ENCODE data around the gene NDUFAF2. TPM values are rescaled to one million over a fixed set of nuclear protein-coding genes. Genes with fewer than 3 reads are reported as not detected.
"Not testable (repeated sequence)": the region's sequence is repeated elsewhere in the genome, so short reads cannot be mapped to it uniquely, and the experiment has no call there.

NDUFAF2 gene
- total RNA-seq, 2 experiments from 2014 or later: 18.9 to 22.3 TPM

DNA sequence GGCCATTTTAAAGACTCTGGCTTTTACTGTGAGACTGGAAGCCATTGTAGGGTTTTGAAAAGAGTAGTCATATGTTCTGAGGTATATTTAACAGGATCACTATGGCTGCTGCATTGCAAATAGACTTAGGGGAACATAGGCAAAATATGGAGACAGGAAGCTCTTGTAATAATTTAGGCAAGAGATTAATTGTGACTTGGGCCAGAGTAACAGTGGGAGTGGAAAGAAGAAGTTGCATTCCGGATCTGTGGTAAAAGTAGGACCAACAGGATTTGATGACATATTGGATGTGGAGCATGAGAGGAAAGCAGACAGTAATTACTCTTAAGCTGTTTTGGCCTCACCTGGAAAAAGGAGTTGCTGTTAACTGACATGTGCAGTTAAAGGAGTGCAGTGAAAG is 131.6 kb downstream of the NDUFAF2 start:
- no peaks in the 10 kb centered on the region for H3K27me3 Mint-ChIP-seq
- H3K4me1 Mint-ChIP-seq: no peaks in the 10 kb centered on the region
- no peak overlapping the region for H3K4me3 Mint-ChIP-seq
- POLR2A ChIA-PET: no interaction called here
- no peaks in the 10 kb centered on the region for H3K9me3 Mint-ChIP-seq
- no peak for DNase-seq
- CTCF ChIA-PET: no interaction called here
- H3K27ac Mint-ChIP-seq: no peak overlapping the region
- H3K36me3 Mint-ChIP-seq (ENCODE audit: low read depth): no peaks in the 10 kb centered on the region

DNA sequence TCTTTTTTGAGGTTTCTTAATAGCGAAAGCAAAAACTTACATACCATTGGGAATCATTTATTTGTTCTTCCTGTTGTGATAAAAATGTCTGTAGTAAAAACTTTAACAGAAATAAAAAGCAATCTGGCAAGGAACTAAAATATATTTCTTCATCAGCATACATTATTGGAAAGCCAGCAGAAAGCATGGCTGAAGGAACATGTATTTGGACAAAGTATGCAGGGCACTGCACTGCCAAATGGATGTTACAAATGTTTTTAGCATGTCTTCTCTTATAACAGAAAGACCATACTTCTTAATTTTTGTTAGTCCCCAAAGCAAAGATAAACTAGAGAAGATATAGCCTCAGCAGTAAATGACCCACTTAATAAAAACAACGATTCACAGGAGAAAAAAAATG is 136.7 kb downstream of the NDUFAF2 start:
- Mint-ChIP-seq H3K4me3 (no peak overlapping the region), H3K27me3 (no peaks in the 10 kb centered on the region), H3K36me3 (ENCODE audit: low read depth) (peaks cover 2% of the 10 kb centered on the region), H3K4me1 (no peaks in the 10 kb centered on the region), H3K9me3 (no peaks in the 10 kb centered on the region), H3K27ac (no peak overlapping the region)
- DNase-seq: no peak
- CTCF ChIA-PET: no interaction called here
- POLR2A ChIA-PET: no interaction called here

DNA sequence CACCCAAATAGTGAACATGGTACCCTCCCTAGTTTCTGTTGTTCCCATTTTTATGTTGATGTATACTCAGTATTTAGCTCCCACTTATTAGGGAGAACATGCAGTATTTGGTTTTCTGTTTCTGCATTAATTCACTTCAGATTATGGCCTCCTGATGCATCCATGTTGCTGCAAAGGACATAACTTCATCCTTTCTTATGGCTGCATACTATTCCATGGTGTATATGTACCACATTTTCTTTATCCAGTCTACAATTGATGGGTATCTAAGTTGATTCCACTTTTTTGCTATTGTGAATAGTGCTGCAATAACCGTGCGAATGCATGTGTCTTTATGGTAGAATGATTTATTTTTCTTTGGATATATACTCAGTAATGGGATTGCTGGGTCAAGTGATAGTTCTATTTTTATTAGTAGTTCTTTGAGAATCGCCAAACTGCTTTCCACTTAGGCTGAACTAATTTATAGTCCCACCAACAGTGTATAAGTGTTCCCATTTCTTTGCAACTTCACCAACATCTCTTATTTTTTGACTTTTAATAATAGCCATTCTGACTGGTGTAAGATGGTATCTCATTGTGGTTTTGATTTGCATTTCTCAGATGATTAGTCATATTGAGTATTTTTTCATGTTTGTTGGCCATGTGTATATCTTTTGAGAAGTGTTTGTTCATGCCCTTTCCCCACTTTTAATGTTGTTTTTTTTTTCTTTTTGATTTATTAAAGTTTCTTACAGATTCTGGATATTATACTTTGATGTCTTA is 137.7 kb downstream of the NDUFAF2 start:
- H3K9me3 Mint-ChIP-seq: no peaks in the 10 kb centered on the region
- no peaks in the 10 kb centered on the region for H3K27me3 Mint-ChIP-seq
- H3K4me3 Mint-ChIP-seq: no peak overlapping the region
- H3K36me3 Mint-ChIP-seq (ENCODE audit: low read depth): peaks cover 2% of the 10 kb centered on the region
- DNase-seq: no peak
- no peak overlapping the region for H3K27ac Mint-ChIP-seq
- POLR2A ChIA-PET: no interaction called here
- CTCF ChIA-PET: no interaction called here
- no peaks in the 10 kb centered on the region for H3K4me1 Mint-ChIP-seq

DNA sequence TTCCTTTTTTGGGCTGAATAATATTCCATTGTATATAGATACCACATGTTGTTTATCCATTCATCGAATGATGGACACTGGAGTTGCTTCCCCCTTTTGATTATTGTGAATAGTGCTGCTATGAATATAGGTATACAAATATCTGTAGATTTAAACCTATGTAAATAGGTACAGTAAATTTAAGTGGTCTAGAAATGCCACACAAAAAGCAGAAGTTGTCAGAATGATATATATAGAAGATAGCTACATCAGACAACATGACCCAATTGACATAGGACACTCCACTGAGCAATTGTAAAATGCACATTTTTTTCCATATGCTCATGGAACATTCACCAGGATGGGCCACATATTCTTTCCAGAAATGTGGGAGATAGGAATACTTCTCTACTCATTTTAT is 139.7 kb downstream of the NDUFAF2 start:
- no peak overlapping the region for H3K27ac Mint-ChIP-seq
- no peaks in the 10 kb centered on the region for H3K4me1 Mint-ChIP-seq
- H3K4me3 Mint-ChIP-seq: no peak overlapping the region
- H3K36me3 Mint-ChIP-seq (ENCODE audit: low read depth): peaks cover 2% of the 10 kb centered on the region
- POLR2A ChIA-PET: no interaction called here
- no peaks in the 10 kb centered on the region for H3K9me3 Mint-ChIP-seq
- no peak for DNase-seq
- CTCF ChIA-PET: no interaction called here
- H3K27me3 Mint-ChIP-seq: no peaks in the 10 kb centered on the region

DNA sequence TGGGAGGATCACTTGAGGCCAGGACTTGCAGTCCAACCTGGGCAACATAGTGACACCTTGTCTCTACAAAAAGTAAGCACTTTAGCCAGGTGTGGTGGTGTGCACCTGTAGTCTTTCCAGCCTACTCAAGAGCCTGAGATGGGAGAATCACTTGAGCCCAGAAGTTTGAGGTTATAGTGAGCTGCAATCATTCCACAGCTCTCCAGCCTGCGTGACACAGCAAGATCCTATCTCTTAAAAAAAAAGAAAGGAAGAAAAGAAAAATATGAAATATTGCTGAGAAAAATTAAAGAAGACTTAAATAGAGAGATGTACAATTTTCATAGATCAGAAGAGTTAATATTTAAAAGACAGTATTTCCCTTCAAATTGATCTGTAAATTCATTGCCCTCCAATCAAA is 140.9 kb downstream of the NDUFAF2 start:
- ChIA-PET CTCF (no interaction called here), POLR2A (no interaction called here)
- Mint-ChIP-seq H3K27me3 (no peaks in the 10 kb centered on the region), H3K27ac (no peak overlapping the region), H3K4me1 (no peaks in the 10 kb centered on the region), H3K36me3 (ENCODE audit: low read depth) (peaks cover 2% of the 10 kb centered on the region), H3K9me3 (no peaks in the 10 kb centered on the region), H3K4me3 (no peak overlapping the region)
- DNase-seq: no peak

DNA sequence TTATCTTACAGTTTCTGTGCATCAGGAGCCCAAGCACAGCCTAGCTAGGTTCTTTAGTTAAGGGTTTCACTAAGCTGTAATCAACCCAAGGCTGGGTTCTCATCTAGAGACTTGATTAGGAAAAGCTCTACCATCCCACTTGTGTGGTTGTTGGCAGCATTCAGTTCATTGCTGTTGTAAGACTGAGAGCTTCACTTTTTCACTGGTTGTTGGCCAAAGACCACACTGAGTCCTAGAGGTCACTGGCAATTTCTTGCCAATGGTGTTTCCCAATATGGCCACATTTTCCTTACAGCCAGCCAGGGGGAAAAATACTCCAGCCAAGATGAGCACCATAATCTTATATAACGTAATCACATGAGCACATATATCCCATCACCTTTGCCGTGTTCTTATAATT is 142.9 kb downstream of the NDUFAF2 start:
- POLR2A ChIA-PET: no interaction called here
- no peak for DNase-seq
- H3K9me3 Mint-ChIP-seq: no peaks in the 10 kb centered on the region
- H3K27ac Mint-ChIP-seq: no peak overlapping the region
- no peaks in the 10 kb centered on the region for H3K4me1 Mint-ChIP-seq
- no peaks in the 10 kb centered on the region for H3K27me3 Mint-ChIP-seq
- CTCF ChIA-PET: no interaction called here
- no peak overlapping the region for H3K4me3 Mint-ChIP-seq
- peaks cover 2% of the 10 kb centered on the region for H3K36me3 Mint-ChIP-seq (ENCODE audit: low read depth)

DNA sequence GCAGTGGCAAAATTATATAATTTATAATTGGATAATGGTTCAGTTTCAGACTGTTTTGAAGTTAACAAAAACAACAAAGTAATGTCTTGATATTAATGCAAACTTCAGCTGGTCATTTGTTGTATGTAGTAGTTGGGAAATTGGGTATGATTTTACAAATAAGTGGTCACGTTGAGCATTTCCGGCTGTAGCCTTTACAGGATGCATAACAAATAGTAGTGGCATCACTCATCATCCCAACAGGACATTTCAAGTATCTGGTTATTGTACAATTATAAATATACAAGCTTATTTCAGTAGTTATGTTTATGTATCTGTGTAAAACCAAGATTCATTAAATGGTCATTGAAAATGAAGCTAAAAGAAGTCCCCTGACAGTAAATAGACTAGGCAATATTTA is 144.3 kb downstream of the NDUFAF2 start:
- DNase-seq: no peak
- Mint-ChIP-seq H3K36me3 (ENCODE audit: low read depth) (peaks cover 4% of the 10 kb centered on the region), H3K27ac (no peak overlapping the region), H3K4me3 (no peak overlapping the region), H3K9me3 (peaks cover 3% of the 10 kb centered on the region), H3K27me3 (no peaks in the 10 kb centered on the region), H3K4me1 (no peaks in the 10 kb centered on the region)
- POLR2A ChIA-PET: no interaction called here
- CTCF ChIA-PET: no interaction called here

DNA sequence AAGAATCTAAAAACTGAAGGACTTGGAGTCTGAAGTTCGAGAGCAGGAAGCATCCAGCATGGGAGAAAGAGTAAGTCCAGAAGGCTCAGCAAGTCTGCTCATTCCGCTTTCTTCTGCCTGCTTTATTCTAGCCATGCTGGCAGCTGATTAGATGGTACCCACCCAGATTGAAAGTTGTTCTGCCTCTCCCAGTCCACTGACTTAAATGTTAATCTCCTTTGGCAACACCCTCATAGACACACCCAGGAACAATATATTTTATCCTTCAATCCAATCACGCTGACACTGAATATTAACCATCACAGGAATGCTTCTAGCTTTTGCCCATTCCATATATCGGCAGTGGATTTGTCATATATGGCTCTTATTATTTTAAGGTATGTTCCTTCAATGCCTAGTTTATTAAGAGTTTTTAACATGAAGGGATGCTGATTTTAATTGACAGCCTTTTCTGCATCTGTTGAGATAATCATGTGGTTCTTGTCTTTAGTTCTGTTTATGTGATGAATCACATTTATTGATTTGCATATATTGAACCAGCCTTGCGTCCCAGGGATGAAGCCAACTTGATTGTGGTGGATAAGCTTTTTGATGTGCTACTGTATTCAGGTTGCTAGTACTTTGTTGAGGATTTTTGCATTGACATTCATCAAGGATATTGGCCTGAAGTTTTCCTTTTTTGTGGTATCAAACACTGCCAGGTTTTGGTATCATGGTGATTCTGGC is 148.2 kb downstream of the NDUFAF2 start:
- POLR2A ChIA-PET; H3K4me1 Mint-ChIP-seq; H3K27me3 Mint-ChIP-seq; CTCF ChIA-PET; H3K27ac Mint-ChIP-seq; DNase-seq; H3K4me3 Mint-ChIP-seq; H3K9me3 Mint-ChIP-seq; H3K36me3 Mint-ChIP-seq (ENCODE audit: low read depth): not testable (repeated sequence)

DNA sequence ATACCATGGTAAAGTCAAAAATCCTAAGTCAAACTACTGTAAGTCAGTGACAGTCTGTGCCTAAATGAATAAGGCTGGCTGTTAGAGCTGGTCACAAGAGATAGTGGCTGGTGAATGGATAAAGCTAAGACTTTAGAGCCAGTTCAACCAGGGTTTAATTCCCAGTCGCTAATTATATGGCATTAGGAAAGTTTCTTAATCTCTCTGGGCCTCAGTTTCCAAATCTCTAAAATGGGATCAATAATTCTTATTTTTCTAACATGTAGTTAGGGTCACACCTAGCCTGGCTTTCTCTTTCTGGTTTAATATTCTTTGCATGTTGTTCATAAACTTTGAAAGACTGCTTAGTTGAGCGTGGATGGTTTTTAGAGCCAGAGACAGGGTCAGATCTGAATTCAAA is 152.5 kb downstream of the NDUFAF2 start:
- no peak overlapping the region for H3K4me3 Mint-ChIP-seq
- ChIA-PET POLR2A (no interaction called here), CTCF (no interaction called here)
- peaks cover 3% of the 10 kb centered on the region for H3K9me3 Mint-ChIP-seq
- H3K27me3 Mint-ChIP-seq: no peaks in the 10 kb centered on the region
- H3K27ac Mint-ChIP-seq: no peak overlapping the region
- peaks cover 9% of the 10 kb centered on the region for H3K36me3 Mint-ChIP-seq (ENCODE audit: low read depth)
- no peak for DNase-seq
- no peaks in the 10 kb centered on the region for H3K4me1 Mint-ChIP-seq

DNA sequence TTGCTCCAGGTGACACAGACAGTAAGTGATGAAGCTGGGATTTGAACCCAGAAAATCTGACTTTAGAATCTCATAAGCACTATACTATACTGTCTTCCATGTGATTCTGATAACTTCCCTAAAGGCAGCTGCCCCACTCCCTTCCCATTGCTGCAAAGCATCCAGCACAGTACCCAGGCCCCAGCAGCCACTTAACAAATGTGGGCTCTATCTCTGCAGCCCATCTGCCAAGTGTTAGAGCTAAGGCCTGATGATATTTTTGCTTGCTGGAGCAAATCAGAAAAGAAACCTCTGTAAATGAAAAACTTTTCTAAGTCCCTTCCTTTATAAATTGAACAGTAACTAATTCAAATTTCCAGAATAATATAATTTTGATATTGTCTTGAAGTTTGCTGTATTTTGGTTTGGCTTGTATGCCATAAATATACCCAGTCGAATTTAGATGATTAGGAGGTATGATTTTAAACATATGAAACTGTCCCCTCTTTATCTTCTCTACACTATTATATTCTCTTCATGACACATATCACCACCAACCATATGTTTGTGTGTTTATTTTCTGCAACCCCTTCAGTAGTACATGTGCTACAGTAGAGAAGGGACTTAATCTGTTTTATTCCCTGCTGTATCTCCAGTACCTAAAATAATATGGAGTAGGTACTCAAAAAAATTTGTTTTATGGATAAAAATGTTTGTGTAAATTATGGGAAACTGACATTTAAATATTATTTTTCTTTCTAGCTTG is 153.4 kb downstream of the NDUFAF2 start:
- Mint-ChIP-seq H3K4me1 (no peaks in the 10 kb centered on the region), H3K36me3 (ENCODE audit: low read depth) (peaks cover 9% of the 10 kb centered on the region), H3K27ac (no peak overlapping the region), H3K4me3 (no peak overlapping the region), H3K27me3 (no peaks in the 10 kb centered on the region), H3K9me3 (peaks cover 4% of the 10 kb centered on the region)
- POLR2A ChIA-PET: no interaction called here
- no peak for DNase-seq
- CTCF ChIA-PET: no interaction called here

DNA sequence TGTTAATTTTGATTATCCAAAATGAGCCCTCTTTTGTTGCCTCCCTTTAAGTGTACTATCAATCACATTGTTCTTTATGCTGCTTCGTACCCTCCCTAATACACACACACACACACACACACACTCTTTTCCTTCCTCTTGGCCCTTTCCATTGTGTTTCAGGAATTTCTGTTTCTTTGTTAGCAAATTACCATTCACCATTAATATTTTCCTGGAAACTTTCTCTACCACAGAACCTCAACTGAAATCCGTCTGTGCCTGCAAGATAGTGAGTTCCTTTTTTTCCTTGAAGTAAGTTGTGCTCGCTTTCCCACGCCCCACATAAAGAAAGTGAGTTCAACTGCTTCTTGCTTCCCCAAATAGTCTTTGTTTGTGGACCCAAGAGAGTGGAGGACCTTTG is 155.4 kb downstream of the NDUFAF2 start:
- ChIA-PET CTCF (no interaction called here), POLR2A (no interaction called here)
- Mint-ChIP-seq H3K4me3 (no peak overlapping the region), H3K9me3 (peaks cover 1% of the 10 kb centered on the region), H3K27ac (no peak overlapping the region), H3K36me3 (ENCODE audit: low read depth) (peaks cover 5% of the 10 kb centered on the region), H3K4me1 (no peaks in the 10 kb centered on the region), H3K27me3 (no peaks in the 10 kb centered on the region)
- no peak for DNase-seq

DNA sequence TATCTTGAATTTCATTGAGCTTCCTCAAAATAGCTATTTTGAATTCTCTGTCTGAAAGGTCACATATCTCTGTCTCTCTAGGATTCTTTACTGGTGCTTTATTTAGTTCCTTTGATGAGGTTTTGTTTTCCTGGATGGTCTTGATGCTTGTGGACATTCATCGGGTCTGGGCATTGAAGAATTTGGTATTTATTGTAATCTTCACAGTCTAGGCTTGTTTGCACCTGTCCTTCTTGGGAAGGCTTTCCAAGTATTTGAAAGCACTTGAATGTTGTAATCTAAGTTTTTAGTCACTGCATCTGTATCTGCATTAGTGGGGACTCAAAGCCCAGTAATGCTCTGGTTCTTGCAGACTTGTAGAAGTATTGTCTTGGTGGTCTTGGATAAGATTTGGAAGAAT is 169.4 kb downstream of the NDUFAF2 start:
- ChIA-PET POLR2A (no interaction called here), CTCF (no interaction called here)
- peaks cover 27% of the 10 kb centered on the region for H3K9me3 Mint-ChIP-seq
- H3K27ac Mint-ChIP-seq: no peak overlapping the region
- no peak overlapping the region for H3K4me3 Mint-ChIP-seq
- H3K36me3 Mint-ChIP-seq (ENCODE audit: low read depth): peaks cover 9% of the 10 kb centered on the region
- H3K4me1 Mint-ChIP-seq: no peaks in the 10 kb centered on the region
- no peak for DNase-seq
- no peaks in the 10 kb centered on the region for H3K27me3 Mint-ChIP-seq

DNA sequence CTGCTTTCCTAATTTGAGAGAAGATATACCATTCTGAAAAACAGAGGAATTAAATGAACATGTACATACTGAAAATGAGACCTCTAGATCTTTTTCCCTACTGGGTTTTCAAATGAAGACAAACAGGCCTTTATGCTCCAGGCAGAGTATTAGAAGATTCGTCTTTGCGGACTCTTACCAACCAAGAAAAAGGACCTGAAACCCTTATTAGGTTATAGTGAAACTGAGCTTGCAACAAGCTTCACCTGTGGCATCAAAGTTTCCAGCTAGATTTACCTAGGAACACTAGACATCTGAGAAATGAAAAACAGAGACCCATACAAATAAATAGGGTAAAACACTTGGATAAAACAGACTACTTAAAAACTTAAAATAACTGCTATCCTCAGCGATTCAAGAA is 171.0 kb downstream of the NDUFAF2 start:
- H3K4me3 Mint-ChIP-seq: no peak overlapping the region
- DNase-seq: no peak
- no peaks in the 10 kb centered on the region for H3K27me3 Mint-ChIP-seq
- ChIA-PET CTCF (no interaction called here), POLR2A (no interaction called here)
- no peak overlapping the region for H3K27ac Mint-ChIP-seq
- peaks cover 9% of the 10 kb centered on the region for H3K36me3 Mint-ChIP-seq (ENCODE audit: low read depth)
- H3K4me1 Mint-ChIP-seq: no peaks in the 10 kb centered on the region
- H3K9me3 Mint-ChIP-seq: peaks cover 20% of the 10 kb centered on the region

Measured in activated CD4-positive, alpha-beta T cell treated with anti-CD3 and anti-CD28 coated beads, Interleukin-2, amount 10 ng/mL, durations not matched to agents 7 days and 5 days (primary cell).